Measurements from ENCODE around the gene NEDD8. TPM values are rescaled to one million over a fixed set of nuclear protein-coding genes. Genes with fewer than 3 reads are reported as not detected.

NEDD8 gene
- total and polyA plus RNA-seq, 2 of the 4 experiments (the other 2 are of a cell fraction), result 167 to 375 TPM

DNA sequence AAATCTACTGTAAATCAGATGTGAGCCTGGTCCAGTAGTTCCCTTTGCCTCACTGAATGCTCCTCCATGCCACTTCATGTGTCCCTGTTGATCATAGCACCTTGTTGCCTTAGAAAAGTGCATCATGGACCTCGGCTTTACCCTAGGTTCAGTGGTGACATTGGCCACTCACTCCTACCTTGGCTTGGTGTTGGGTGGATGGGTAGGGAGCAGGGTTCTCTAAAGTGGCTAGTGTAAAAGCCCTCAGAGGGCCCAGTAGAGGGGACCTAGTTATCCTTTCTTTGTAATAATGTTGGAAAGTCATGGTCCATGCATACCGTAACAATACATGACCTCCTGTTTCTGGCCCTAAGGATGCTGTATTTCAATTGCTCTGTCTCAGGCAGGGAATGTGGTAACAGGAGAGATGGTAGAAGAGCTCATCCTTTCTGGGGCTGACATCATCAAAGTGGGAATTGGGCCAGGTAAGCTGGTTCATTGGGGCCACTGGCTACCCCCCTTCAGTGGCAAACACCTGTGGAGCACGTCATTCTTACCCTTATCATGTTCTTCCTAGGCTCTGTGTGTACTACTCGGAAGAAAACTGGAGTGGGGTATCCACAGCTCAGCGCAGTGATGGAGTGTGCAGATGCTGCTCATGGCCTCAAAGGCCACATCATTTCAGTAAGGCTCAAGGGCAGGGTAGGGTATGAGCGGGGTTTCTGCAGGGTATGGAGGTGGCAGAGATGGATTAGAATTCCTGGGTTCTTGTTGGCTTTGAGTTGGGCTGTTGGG, 4.7 kb upstream of the NEDD8 start:
- in situ Hi-C loops (cut with MboI; ENCODE audit: low sequenced_read_pairs), result loop anchor here (10.0 kb wide), 1 partner anchor 198 kb away; no protein-coding TSS in a partner anchor
- Histone ChIP-seq H3K27me3 (ENCODE audit: control insufficient read depth, insufficient read depth, low read length) (no peaks in the 10 kb centered on the region), H2BK5ac (ENCODE audit: low read depth, low read length, poor library complexity, severe bottlenecking) (no peak overlapping the region), H2BK20ac (ENCODE audit: low read depth, low read length) (no peak overlapping the region), H3K18ac (ENCODE audit: low read depth, low read length) (no peak overlapping the region), H3K4me1 (ENCODE audit: control insufficient read depth, insufficient read depth, low read length) (peaks cover 15% of the 10 kb centered on the region), H4K20me1 (ENCODE audit: insufficient read depth, low read length) (peaks cover 4% of the 10 kb centered on the region), H3K9me3 (ENCODE audit: control insufficient read depth, insufficient read depth, low read length) (no peaks in the 10 kb centered on the region), H2BK120ac (ENCODE audit: low read depth, low read length) (no peak overlapping the region), H4K8ac (ENCODE audit: low read depth in 2 of 2, low read length in 2 of 2) (no peak overlapping the region), H2BK15ac (ENCODE audit: low read depth, low read length) (no peak overlapping the region), H3K4me3 (ENCODE audit: insufficient read depth, low read depth, low read length) (no peak overlapping the region), H4K5ac (ENCODE audit: low read depth, low read length) (no peak overlapping the region), H3K14ac (replicated peaks; ENCODE audit: low read depth, low read length) (no peak overlapping the region), H3K36me3 (ENCODE audit: control insufficient read depth, insufficient read depth, low read length) (peaks cover 44% of the 10 kb centered on the region), H3K23ac (ENCODE audit: low read depth, low read length) (no peak overlapping the region), H3K27ac (ENCODE audit: insufficient read depth, low read length) (no peak overlapping the region), H2AK5ac (ENCODE audit: low read depth, low read length) (no peak overlapping the region), H2AK9ac (replicated peaks; ENCODE audit: low read depth, low read length, poor library complexity) (no peak overlapping the region), H3K79me1 (ENCODE audit: low read depth in 1 of 2, low read length in 2 of 2) (peaks cover 65 to 90% of the 10 kb centered on the region in 2 experiments), H3K9me1 (ENCODE audit: insufficient read depth, low read length) (peaks cover 30% of the 10 kb centered on the region), H3K4me2 (ENCODE audit: low read depth, low read length) (no peak overlapping the region), H3K56ac (ENCODE audit: extremely low read depth, insufficient read depth, low read length) (no peak overlapping the region), H3K4ac (ENCODE audit: low read depth, low read length) (no peak overlapping the region), H2AFZ (replicated peaks; ENCODE audit: low read length, poor library complexity) (no peak overlapping the region), H4K91ac (ENCODE audit: insufficient read depth, low read depth, low read length) (no peak overlapping the region), H3K9ac (ENCODE audit: low read depth, low read length) (no peak overlapping the region)
- ChIA-PET POLR2A (ENCODE audit: unreplicated experiment) (no interaction called here), CTCF (interaction anchor here (0.6 to 0.7 kb wide), 2 partner anchors 59 to 71 kb away, joined by 3 read pairs; partner anchors contain the start of gene CIDEB)
- WGBS, 2 experiments (ENCODE audit: extremely low coverage in 2 of 2, insufficient read length in 1 of 2), result 90% methylated on average over 2 of the region's 6 CpGs; no CpG with 5 or more reads in 1 of the 2 experiments
- DNase-seq (no peak), ATAC-seq (ENCODE audit: low read depth) (no peak)
- intact Hi-C loops (cut with micrococcal nuclease), result no loop called here
- dilution Hi-C loops (cut with HindIII; ENCODE audit: low sequenced_read_pairs, unreplicated experiment), result no loop called here
- no TSS peak for BruUV-seq (replicated peaks)
- no peak for TF ChIP-seq NFE2L2 (IDR thresholded peaks at IDR 0.05; ENCODE audit: low read depth, low read length)
- TF ChIP-seq RCOR1 (IDR thresholded peaks at IDR 0.05; ENCODE audit: insufficient replicate concordance, low read length), result no peak
- no peak for TF ChIP-seq MAFK (IDR thresholded peaks at IDR 0.05; ENCODE audit: low read depth, low read length)
- TF ChIP-seq, protein P1, sequence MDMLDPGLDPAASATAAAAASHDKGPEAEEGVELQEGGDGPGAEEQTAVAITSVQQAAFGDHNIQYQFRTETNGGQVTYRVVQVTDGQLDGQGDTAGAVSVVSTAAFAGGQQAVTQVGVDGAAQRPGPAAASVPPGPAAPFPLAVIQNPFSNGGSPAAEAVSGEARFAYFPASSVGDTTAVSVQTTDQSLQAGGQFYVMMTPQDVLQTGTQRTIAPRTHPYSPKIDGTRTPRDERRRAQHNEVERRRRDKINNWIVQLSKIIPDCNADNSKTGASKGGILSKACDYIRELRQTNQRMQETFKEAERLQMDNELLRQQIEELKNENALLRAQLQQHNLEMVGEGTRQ (IDR thresholded peaks at IDR 0.05; ENCODE audit: low read depth, low read length), result no peak
- no peak for TF ChIP-seq SMC3 (IDR thresholded peaks at IDR 0.05; ENCODE audit: low read depth, low read length)
- TF ChIP-seq MXI1 (IDR thresholded peaks at IDR 0.05; ENCODE audit: borderline replicate concordance, low read depth, low read length), result no peak
- TF ChIP-seq, protein P2, sequence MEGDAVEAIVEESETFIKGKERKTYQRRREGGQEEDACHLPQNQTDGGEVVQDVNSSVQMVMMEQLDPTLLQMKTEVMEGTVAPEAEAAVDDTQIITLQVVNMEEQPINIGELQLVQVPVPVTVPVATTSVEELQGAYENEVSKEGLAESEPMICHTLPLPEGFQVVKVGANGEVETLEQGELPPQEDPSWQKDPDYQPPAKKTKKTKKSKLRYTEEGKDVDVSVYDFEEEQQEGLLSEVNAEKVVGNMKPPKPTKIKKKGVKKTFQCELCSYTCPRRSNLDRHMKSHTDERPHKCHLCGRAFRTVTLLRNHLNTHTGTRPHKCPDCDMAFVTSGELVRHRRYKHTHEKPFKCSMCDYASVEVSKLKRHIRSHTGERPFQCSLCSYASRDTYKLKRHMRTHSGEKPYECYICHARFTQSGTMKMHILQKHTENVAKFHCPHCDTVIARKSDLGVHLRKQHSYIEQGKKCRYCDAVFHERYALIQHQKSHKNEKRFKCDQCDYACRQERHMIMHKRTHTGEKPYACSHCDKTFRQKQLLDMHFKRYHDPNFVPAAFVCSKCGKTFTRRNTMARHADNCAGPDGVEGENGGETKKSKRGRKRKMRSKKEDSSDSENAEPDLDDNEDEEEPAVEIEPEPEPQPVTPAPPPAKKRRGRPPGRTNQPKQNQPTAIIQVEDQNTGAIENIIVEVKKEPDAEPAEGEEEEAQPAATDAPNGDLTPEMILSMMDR (conservative IDR thresholded peaks at IDR 0.05; ENCODE audit: low read depth, low read length), result no peak

All from IMR-90 (cell line).